ENCODE data around the gene HARBI1. TPM values are rescaled to one million over a fixed set of nuclear protein-coding genes. Genes with fewer than 3 reads are reported as not detected.
"Not testable (repeated sequence)": the region's sequence is repeated elsewhere in the genome, so short reads cannot be mapped to it uniquely, and the experiment has no call there.

Gene HARBI1
- polyA plus RNA-seq, 4 donors, result 3.4 to 4.8 (median 3.8) TPM

- DNase-seq (ENCODE audit: low read depth in 4 of 4, low spot score in 3 of 4), result no peak
Measured at GRCh38 chr11:46599340-46600193, 17.5 kb downstream of the HARBI1 start.

- no peak for DNase-seq (ENCODE audit: low read depth in 4 of 4, low spot score in 3 of 4)
Measured at GRCh38 chr11:46597609-46598219, 19.3 kb downstream of the HARBI1 start.

- DNase-seq (ENCODE audit: low read depth in 4 of 4, low spot score in 3 of 4), result no peak
Measured at GRCh38 chr11:46597155-46597554, 19.9 kb downstream of the HARBI1 start.

GRCh38 chr11:46594785-46595184, 22.2 kb downstream of the HARBI1 start:
- no peak for DNase-seq (ENCODE audit: low read depth in 4 of 4, low spot score in 3 of 4)

- DNase-seq (ENCODE audit: low read depth in 4 of 4, low spot score in 3 of 4), result no peak
Measured at GRCh38 chr11:46594374-46594700, 22.7 kb downstream of the HARBI1 start.

GRCh38 chr11:46593550-46594373, 23.3 kb downstream of the HARBI1 start, which contains the start of gene AMBRA1:
TSS of gene AMBRA1 (minus strand) at chr11:46594023. CDS start at chr11:46548380, 45,643 bp downstream.
- DNase-seq (ENCODE audit: low read depth in 4 of 4, low spot score in 3 of 4), result peak; percentile 81 to 90 (median 84)

GRCh38 chr11:46590740-46591605, 26.1 kb downstream of the HARBI1 start:
- no peak for DNase-seq (ENCODE audit: low read depth in 4 of 4, low spot score in 3 of 4)

- no peak for DNase-seq (ENCODE audit: low read depth in 4 of 4, low spot score in 3 of 4)
Measured at GRCh38 chr11:46588915-46589314, 28.1 kb downstream of the HARBI1 start.

GRCh38 chr11:46588131-46588530, 28.9 kb downstream of the HARBI1 start:
- DNase-seq (ENCODE audit: low read depth in 4 of 4, low spot score in 3 of 4), result no peak

GRCh38 chr11:46583513-46583912, 33.5 kb downstream of the HARBI1 start:
- DNase-seq (ENCODE audit: low read depth in 4 of 4, low spot score in 3 of 4), result not testable (repeated sequence)

- no peak for DNase-seq (ENCODE audit: low read depth in 4 of 4, low spot score in 3 of 4)
Measured at GRCh38 chr11:46582588-46582987, 34.4 kb downstream of the HARBI1 start.

- DNase-seq (ENCODE audit: low read depth in 4 of 4, low spot score in 3 of 4), result no peak
Measured at GRCh38 chr11:46577058-46577457, 40.0 kb downstream of the HARBI1 start.

GRCh38 chr11:46574656-46575055, 42.4 kb downstream of the HARBI1 start:
- DNase-seq (ENCODE audit: low read depth in 4 of 4, low spot score in 3 of 4), result no peak

GRCh38 chr11:46570790-46571398, 46.1 kb downstream of the HARBI1 start:
- no peak for DNase-seq (ENCODE audit: low read depth in 4 of 4, low spot score in 3 of 4)

- no peak for DNase-seq (ENCODE audit: low read depth in 4 of 4, low spot score in 3 of 4)
Measured at GRCh38 chr11:46565232-46565840, 51.7 kb downstream of the HARBI1 start.

GRCh38 chr11:46564459-46564858, 52.6 kb downstream of the HARBI1 start:
- no peak for DNase-seq (ENCODE audit: low read depth in 4 of 4, low spot score in 3 of 4)

GRCh38 chr11:46562527-46562926, 54.5 kb downstream of the HARBI1 start:
- no peak for DNase-seq (ENCODE audit: low read depth in 4 of 4, low spot score in 3 of 4)

GRCh38 chr11:46560300-46560991, 56.6 kb downstream of the HARBI1 start:
- DNase-seq (ENCODE audit: low read depth in 4 of 4, low spot score in 3 of 4), result no peak

- DNase-seq (ENCODE audit: low read depth in 4 of 4, low spot score in 3 of 4), result no peak
Measured at GRCh38 chr11:46559815-46560214, 57.2 kb downstream of the HARBI1 start.
